Peyer's patch (tissue), 4 donors: ENCODE results near the gene CPA5. TPM values are rescaled to one million over a fixed set of nuclear protein-coding genes. Genes with fewer than 3 reads are reported as not detected.

Source experiments
- DNase-seq, 3 donors: peaks; one replicate each; pipeline ENCODE4 v3.0.0-alpha.2; 2017 to 2019
- H3K27ac ChIP-seq, 4 donors: fragments of 200-600 bp; sonication (generic); one replicate each; pipeline ENCODE4 v1.5.1; 2016 to 2019
- H3K27me3 ChIP-seq, 2 donors: fragments of 200-600 bp; sonication (generic); one replicate each; pipeline ENCODE4 v1.5.1; 2019
- H3K36me3 ChIP-seq, 3 donors: fragments of 200-600 bp; sonication (generic); one replicate each; pipeline ENCODE4 v1.5.1; 2016 to 2019
- H3K4me1 ChIP-seq, 4 donors: fragments of 200-600 bp; sonication (generic); one replicate each; pipeline ENCODE4 v1.5.1; 2016 to 2019
- H3K4me3 ChIP-seq, 4 donors: fragments of 200-600 bp; sonication (generic); 1 replicate in 3 of 4; 2 replicates in 1 of 4; pipeline ENCODE4 v1.5.1; 2016 to 2019; ENCODE audit warnings: mild to moderate bottlenecking in 1 of 4
- H3K9me3 ChIP-seq, 4 donors: fragments of 200-600 bp; sonication (generic); one replicate each; pipeline ENCODE4 v1.5.1; 2016 to 2019; ENCODE audit warnings: mild to moderate bottlenecking in 1 of 4
- POLR2A ChIP-seq, 2 donors: fragments of 450-650 bp; IDR thresholded peaks; one replicate each; pipeline ENCODE4 v1.5.1; 2017; ENCODE audit warnings: antibody characterized with exemption in 2 of 2, mild to moderate bottlenecking in 2 of 2, moderate library complexity in 2 of 2
- total RNA-seq, 4 donors: library from RNA; depleted of rRNA; stranded (reverse); fragments of >200 nt; gene quantifications; one replicate each; pipeline ENCODE4 v1.1.0, GENCODE V29; 2016
- TF ChIP-seq, protein P1 (sequence below), 6 experiments: fragments of 450-650 bp in 4 of 6; fragments of 200-600 bp in 2 of 6; sonication (generic) in 1 of 6; IDR thresholded peaks; one replicate each; pipeline ENCODE4 v1.5.1; 2017 to 2019; ENCODE audit warnings: antibody characterized with exemption in 6 of 6, mild to moderate bottlenecking in 3 of 6, moderate library complexity in 1 of 6

Gene CPA5
- total RNA-seq: not detected

- Histone ChIP-seq H3K4me3 (no peak within 1 kb of the TSS), H3K27ac (no peak within 1 kb of the TSS), H3K9me3 (no peaks in the 10 kb centered on the region), H3K27me3 (no peaks in the 10 kb centered on the region), H3K4me1 (no peaks in the 10 kb centered on the region), H3K36me3 (no peaks in the 10 kb centered on the region)
- no peak for TF ChIP-seq POLR2A (IDR thresholded peaks at IDR 0.05)
- TF ChIP-seq, protein P1, sequence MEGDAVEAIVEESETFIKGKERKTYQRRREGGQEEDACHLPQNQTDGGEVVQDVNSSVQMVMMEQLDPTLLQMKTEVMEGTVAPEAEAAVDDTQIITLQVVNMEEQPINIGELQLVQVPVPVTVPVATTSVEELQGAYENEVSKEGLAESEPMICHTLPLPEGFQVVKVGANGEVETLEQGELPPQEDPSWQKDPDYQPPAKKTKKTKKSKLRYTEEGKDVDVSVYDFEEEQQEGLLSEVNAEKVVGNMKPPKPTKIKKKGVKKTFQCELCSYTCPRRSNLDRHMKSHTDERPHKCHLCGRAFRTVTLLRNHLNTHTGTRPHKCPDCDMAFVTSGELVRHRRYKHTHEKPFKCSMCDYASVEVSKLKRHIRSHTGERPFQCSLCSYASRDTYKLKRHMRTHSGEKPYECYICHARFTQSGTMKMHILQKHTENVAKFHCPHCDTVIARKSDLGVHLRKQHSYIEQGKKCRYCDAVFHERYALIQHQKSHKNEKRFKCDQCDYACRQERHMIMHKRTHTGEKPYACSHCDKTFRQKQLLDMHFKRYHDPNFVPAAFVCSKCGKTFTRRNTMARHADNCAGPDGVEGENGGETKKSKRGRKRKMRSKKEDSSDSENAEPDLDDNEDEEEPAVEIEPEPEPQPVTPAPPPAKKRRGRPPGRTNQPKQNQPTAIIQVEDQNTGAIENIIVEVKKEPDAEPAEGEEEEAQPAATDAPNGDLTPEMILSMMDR (IDR thresholded peaks at IDR 0.05): no peak
- no peak for DNase-seq
Measured at GRCh38 chr7:130344271-130344866, at the start of gene CPA5. Gene CPA5, plus strand, starts transcription at chr7:130344816. Its CDS starts 1,670 bp downstream, at chr7:130346486.

- H3K4me3 ChIP-seq: no peak overlapping the region
- DNase-seq: no peak
- no peaks in the 10 kb centered on the region for H3K27me3 ChIP-seq
- TF ChIP-seq POLR2A (IDR thresholded peaks at IDR 0.05): no peak
- TF ChIP-seq, protein P1 (IDR thresholded peaks at IDR 0.05): no peak
- H3K36me3 ChIP-seq: no peaks in the 10 kb centered on the region
- no peaks in the 10 kb centered on the region for H3K9me3 ChIP-seq
- no peaks in the 10 kb centered on the region for H3K4me1 ChIP-seq
- no peak overlapping the region for H3K27ac ChIP-seq
Measured at GRCh38 chr7:130296221-130296951, 48.2 kb upstream of the CPA5 start.

DNA sequence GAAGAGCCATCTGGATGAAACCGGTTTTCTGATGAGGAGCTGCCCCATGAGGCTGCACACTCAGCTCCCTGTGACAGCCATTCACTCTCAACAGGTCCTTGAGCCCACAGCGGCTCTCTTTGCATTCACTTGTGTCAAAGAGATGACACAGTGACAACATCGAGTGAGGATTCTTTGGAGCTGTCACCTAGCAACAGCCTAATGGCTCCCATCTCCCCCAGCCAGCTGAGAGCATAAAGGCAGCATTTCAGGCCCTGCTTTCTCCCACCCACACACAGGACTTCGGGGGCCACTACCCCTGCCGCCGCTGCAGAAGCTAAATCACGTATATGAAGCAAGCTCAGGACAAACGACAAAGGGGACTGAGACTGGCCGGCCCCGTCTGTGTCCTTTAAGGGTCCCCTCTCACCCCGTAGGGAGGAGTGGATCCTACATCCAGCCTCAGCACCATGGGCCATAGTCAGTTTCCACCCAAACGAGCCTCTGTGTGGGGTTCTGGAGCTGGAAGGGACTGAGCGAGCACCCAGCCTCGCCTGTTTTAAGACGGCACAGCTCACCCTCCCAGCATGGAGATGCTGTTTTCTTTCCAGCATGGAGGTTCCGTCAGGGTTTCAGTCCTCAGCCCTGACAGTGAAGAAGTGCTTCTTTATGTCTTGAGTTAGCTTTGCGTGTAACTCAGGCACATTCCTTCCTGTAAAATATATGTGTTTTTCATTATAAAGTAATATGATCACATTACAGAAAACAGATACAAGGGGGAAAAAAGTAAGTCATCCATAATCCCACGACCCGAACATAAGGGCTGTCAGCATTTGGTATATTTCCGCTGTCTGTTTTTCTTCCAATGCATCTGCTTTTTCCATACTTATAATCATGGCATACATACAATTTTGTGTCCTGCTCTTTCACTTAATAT is 46.7 kb upstream of the CPA5 start:
- H3K9me3 ChIP-seq: no peaks in the 10 kb centered on the region
- no peaks in the 10 kb centered on the region for H3K4me1 ChIP-seq
- no peaks in the 10 kb centered on the region for H3K27me3 ChIP-seq
- DNase-seq: no peak
- no peak overlapping the region for H3K27ac ChIP-seq
- no peak overlapping the region for H3K4me3 ChIP-seq
- TF ChIP-seq, protein P1 (IDR thresholded peaks at IDR 0.05): no peak
- TF ChIP-seq POLR2A (IDR thresholded peaks at IDR 0.05): no peak
- no peaks in the 10 kb centered on the region for H3K36me3 ChIP-seq

DNA sequence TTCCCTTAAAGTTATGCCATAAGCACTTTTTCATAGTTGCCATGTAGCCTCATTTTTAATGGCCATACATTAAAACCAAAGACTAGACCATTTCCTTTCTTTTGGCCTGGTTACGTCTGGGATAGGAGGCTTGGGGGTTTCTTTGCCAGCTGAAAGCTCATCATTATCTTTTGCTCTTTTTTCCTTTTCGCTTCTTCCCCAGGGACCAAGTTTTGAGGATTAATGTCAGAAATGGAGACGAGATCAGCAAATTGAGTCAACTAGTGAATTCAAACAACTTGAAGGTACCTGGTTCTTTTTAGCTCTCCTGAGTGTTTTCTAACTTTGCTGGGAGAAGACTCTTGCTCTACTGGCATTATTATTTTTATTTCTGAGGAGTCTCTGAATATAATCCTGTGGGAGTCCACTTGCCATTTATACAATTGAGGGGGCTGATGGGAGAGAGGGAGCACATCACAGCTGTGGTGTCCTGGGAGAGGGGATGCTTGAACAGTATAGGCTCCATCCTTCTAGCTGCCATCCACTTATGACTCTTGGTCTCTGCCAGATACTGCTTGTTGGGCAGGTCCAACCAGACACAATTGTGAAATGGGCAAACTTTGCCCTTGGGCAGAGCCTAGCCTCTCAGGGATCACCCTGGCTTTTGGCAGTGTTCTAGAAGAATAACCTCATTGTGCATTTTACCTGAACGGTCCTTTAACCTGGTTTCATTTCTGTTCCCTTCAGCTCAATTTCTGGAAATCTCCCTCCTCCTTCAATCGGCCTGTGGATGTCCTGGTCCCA is 45.9 kb upstream of the CPA5 start:
- no peak overlapping the region for H3K27ac ChIP-seq
- DNase-seq: no peak

More for the DNA sequence above, 45.9 kb upstream of the CPA5 start:
- Histone ChIP-seq H3K27me3 (no peaks in the 10 kb centered on the region), H3K4me3 (no peak overlapping the region), H3K36me3 (no peaks in the 10 kb centered on the region), H3K4me1 (no peaks in the 10 kb centered on the region), H3K9me3 (no peaks in the 10 kb centered on the region)
- no peak for TF ChIP-seq POLR2A (IDR thresholded peaks at IDR 0.05)
- TF ChIP-seq, protein P1 (IDR thresholded peaks at IDR 0.05): no peak
